Measurements from ENCODE around the gene ALDOC. TPM values are rescaled to one million over a fixed set of nuclear protein-coding genes. Genes with fewer than 3 reads are reported as not detected.

Gene ALDOC
- total RNA-seq, 3 donors from 2014 or later: 19.7 to 191 (median 40.7) TPM

GRCh38 chr17:28545141-28545503 lies 31.6 kb downstream of the ALDOC start:
- Histone ChIP-seq H3K4me1 (no peaks in the 10 kb centered on the region), H3K27me3 (no peaks in the 10 kb centered on the region), H3K9me3 (no peaks in the 10 kb centered on the region), H3K4me3 (no peak overlapping the region), H3K27ac (peak overlapping the region in 1 of 2 donors; percentile 32), H3K36me3 (no peaks in the 10 kb centered on the region)
- intact Hi-C loops (cut with DNase I; ENCODE audit: low total_unique reads): no loop called here
- TF ChIP-seq CTCF (IDR thresholded peaks at IDR 0.05) (no peak), POLR2A (IDR thresholded peaks at IDR 0.05) (no peak), POLR2AphosphoS5 (IDR thresholded peaks at IDR 0.05) (no peak)
- no peak for DNase-seq (ENCODE audit: low spot score in 2 of 2)

GRCh38 chr17:28544402-28545140 lies 32.1 kb downstream of the ALDOC start:
- no peaks in the 10 kb centered on the region for H3K9me3 ChIP-seq
- H3K27ac ChIP-seq: peak overlapping the region; percentile 10 to 61
- no peak overlapping the region for H3K4me3 ChIP-seq
- H3K27me3 ChIP-seq: no peaks in the 10 kb centered on the region
- DNase-seq (ENCODE audit: low spot score in 2 of 2): no peak
- no peak for TF ChIP-seq CTCF (IDR thresholded peaks at IDR 0.05)
- TF ChIP-seq POLR2AphosphoS5 (IDR thresholded peaks at IDR 0.05): no peak
- no peak for TF ChIP-seq POLR2A (IDR thresholded peaks at IDR 0.05)
- intact Hi-C loops (cut with DNase I; ENCODE audit: low total_unique reads): no loop called here
- no peaks in the 10 kb centered on the region for H3K36me3 ChIP-seq
- no peaks in the 10 kb centered on the region for H3K4me1 ChIP-seq

- TF ChIP-seq POLR2A (IDR thresholded peaks at IDR 0.05) (no peak), POLR2AphosphoS5 (IDR thresholded peaks at IDR 0.05) (no peak), CTCF (IDR thresholded peaks at IDR 0.05) (no peak)
Measured at GRCh38 chr17:28541439-28541838, 35.3 kb downstream of the ALDOC start.

GRCh38 chr17:28540231-28540630 lies 36.5 kb downstream of the ALDOC start:
- TF ChIP-seq CTCF (IDR thresholded peaks at IDR 0.05) (no peak), POLR2A (IDR thresholded peaks at IDR 0.05) (no peak), POLR2AphosphoS5 (IDR thresholded peaks at IDR 0.05) (no peak)
- H3K9me3 ChIP-seq: no peaks in the 10 kb centered on the region
- no peaks in the 10 kb centered on the region for H3K4me1 ChIP-seq
- H3K36me3 ChIP-seq: no peaks in the 10 kb centered on the region
- no peak for DNase-seq (ENCODE audit: low spot score in 2 of 2)
- no peak overlapping the region for H3K27ac ChIP-seq
- intact Hi-C loops (cut with DNase I; ENCODE audit: low total_unique reads): no loop called here
- no peak overlapping the region for H3K4me3 ChIP-seq
- H3K27me3 ChIP-seq: no peaks in the 10 kb centered on the region

More at GRCh38 chr17:28541439-28541838, 35.3 kb downstream of the ALDOC start:
- intact Hi-C loops (cut with DNase I; ENCODE audit: low total_unique reads): no loop called here
- Histone ChIP-seq H3K9me3 (no peaks in the 10 kb centered on the region), H3K4me3 (no peak overlapping the region), H3K27me3 (no peaks in the 10 kb centered on the region), H3K4me1 (no peaks in the 10 kb centered on the region), H3K27ac (no peak overlapping the region), H3K36me3 (no peaks in the 10 kb centered on the region)
- no peak for DNase-seq (ENCODE audit: low spot score in 2 of 2)

GRCh38 chr17:28538296-28538895 lies 38.3 kb downstream of the ALDOC start:
- H3K4me1 ChIP-seq: no peaks in the 10 kb centered on the region
- TF ChIP-seq POLR2A (IDR thresholded peaks at IDR 0.05) (no peak), POLR2AphosphoS5 (IDR thresholded peaks at IDR 0.05) (no peak), CTCF (IDR thresholded peaks at IDR 0.05) (no peak)
- H3K27ac ChIP-seq: no peak overlapping the region
- no peaks in the 10 kb centered on the region for H3K27me3 ChIP-seq
- no peak overlapping the region for H3K4me3 ChIP-seq
- H3K36me3 ChIP-seq: no peaks in the 10 kb centered on the region
- H3K9me3 ChIP-seq: no peaks in the 10 kb centered on the region
- intact Hi-C loops (cut with DNase I; ENCODE audit: low total_unique reads): no loop called here
- DNase-seq (ENCODE audit: low spot score in 2 of 2): no peak

Data from breast epithelium (tissue), 4 donors.